ENCODE data around the gene STXBP1.

The STXBP1 gene

DNA sequence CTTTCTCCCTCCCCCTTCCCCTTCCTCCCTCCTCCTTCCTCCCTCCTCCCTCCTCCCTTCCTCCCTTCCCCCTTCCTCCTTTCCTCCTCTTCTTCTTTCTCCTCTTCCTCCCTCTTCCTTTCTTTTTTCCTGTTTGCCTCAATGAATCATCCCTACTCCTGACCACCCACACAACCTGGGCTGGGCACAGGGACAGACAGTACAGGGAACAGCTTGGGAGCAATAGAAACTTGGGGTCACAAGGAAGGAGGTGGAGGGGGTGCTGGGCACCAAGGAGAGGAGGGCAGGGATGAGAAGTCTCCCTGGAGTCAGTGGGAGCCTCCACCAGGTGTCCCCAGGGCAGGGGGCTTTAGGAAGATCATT is 108.8 kb downstream of the STXBP1 start:
- H2AFZ ChIP-seq (ENCODE audit: insufficient read depth, low read length, poor library complexity): no peak overlapping the region
- H3K9me3 ChIP-seq (ENCODE audit: insufficient read depth, low read depth, low read length): no peaks in the 10 kb centered on the region
- no peaks in the 10 kb centered on the region for H3K79me1 ChIP-seq (ENCODE audit: low read length)
- no peak overlapping the region for H2AK5ac ChIP-seq (ENCODE audit: low read length)
- H2BK120ac ChIP-seq (ENCODE audit: insufficient read depth, low read length, poor library complexity): no peak overlapping the region
- no peak overlapping the region for H3K4me2 ChIP-seq (ENCODE audit: low read length)
- H3K9ac ChIP-seq (ENCODE audit: low read length): no peak overlapping the region
- H4K8ac ChIP-seq (ENCODE audit: low read depth, low read length): no peak overlapping the region
- H3K27ac ChIP-seq (ENCODE audit: low read depth, low read length): no peak overlapping the region
- no peak overlapping the region for H3K4ac ChIP-seq (ENCODE audit: low read depth, low read length)
- H3K23ac ChIP-seq (ENCODE audit: low read length): no peak overlapping the region
- no peak overlapping the region for H2BK5ac ChIP-seq (ENCODE audit: low read depth, low read length, poor library complexity)
- no peaks in the 10 kb centered on the region for H3K27me3 ChIP-seq (ENCODE audit: insufficient read depth, low read length)
- no peak overlapping the region for H4K91ac ChIP-seq (ENCODE audit: low read depth, low read length)
- H3K36me3 ChIP-seq (ENCODE audit: control insufficient read depth in 1 of 2, insufficient read depth in 2 of 2, low read length in 2 of 2): no peaks in the 10 kb centered on the region
- no peak overlapping the region for H3K14ac ChIP-seq (ENCODE audit: low read length)
- no peak overlapping the region for H3K18ac ChIP-seq (ENCODE audit: low read length)
- no peak for DNase-seq
- H3K4me1 ChIP-seq (ENCODE audit: control insufficient read depth in 1 of 2, insufficient read depth in 2 of 2, low read length in 2 of 2): peaks cover 0 to 3% of the 10 kb centered on the region in 2 experiments
- no peak overlapping the region for H2BK12ac ChIP-seq (ENCODE audit: low read length)
- H3K79me2 ChIP-seq (ENCODE audit: control insufficient read depth, insufficient read depth, low read length, poor library complexity): no peaks in the 10 kb centered on the region
- no peak overlapping the region for H4K12ac ChIP-seq (ENCODE audit: low read depth, low read length)
- H3K4me3 ChIP-seq (ENCODE audit: low read depth, low read length): no peak overlapping the region

DNA sequence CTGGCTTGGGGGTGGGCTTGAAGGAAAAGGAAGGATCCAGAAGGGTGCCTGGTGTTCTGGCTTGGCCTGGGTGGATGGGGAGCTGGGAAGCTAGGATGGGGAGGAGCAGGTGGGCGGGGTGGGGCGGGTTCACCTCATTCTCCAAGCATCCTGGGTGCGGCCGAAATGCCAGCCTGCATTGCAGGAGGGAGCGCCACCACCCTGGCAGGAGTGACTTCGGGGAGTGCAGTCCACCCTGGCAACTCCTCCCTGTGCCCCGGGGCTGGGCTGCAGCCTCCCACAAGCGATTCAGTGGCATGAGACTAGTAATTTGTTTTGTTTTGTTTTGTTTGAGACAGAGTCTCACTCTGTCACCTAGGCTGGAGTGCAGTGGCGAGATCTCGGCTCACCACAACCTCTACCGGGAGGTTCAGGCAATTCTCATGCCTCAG is 109.3 kb downstream of the STXBP1 start:
- no peaks in the 10 kb centered on the region for H3K79me2 ChIP-seq (ENCODE audit: control insufficient read depth, insufficient read depth, low read length, poor library complexity)
- no peak overlapping the region for H3K4ac ChIP-seq (ENCODE audit: low read depth, low read length)
- H4K8ac ChIP-seq (ENCODE audit: low read depth, low read length): no peak overlapping the region
- no peak overlapping the region for H3K4me3 ChIP-seq (ENCODE audit: low read depth, low read length)
- no peak overlapping the region for H4K91ac ChIP-seq (ENCODE audit: low read depth, low read length)
- H2BK5ac ChIP-seq (ENCODE audit: low read depth, low read length, poor library complexity): no peak overlapping the region
- H3K9me3 ChIP-seq (ENCODE audit: insufficient read depth, low read depth, low read length): no peaks in the 10 kb centered on the region
- no CpG with 5 or more reads among the region's 11 CpGs for WGBS (ENCODE audit: extremely low coverage, insufficient coverage, insufficient read length)
- no peak overlapping the region for H2BK12ac ChIP-seq (ENCODE audit: low read length)
- H3K4me2 ChIP-seq (ENCODE audit: low read length): no peak overlapping the region
- no peak overlapping the region for H2AFZ ChIP-seq (ENCODE audit: insufficient read depth, low read length, poor library complexity)
- H3K27ac ChIP-seq (ENCODE audit: low read depth, low read length): no peak overlapping the region
- H3K9ac ChIP-seq (ENCODE audit: low read length): no peak overlapping the region
- no peaks in the 10 kb centered on the region for H3K36me3 ChIP-seq (ENCODE audit: control insufficient read depth in 1 of 2, insufficient read depth in 2 of 2, low read length in 2 of 2)
- H4K12ac ChIP-seq (ENCODE audit: low read depth, low read length): no peak overlapping the region
- H3K79me1 ChIP-seq (ENCODE audit: low read length): no peaks in the 10 kb centered on the region
- H2AK5ac ChIP-seq (ENCODE audit: low read length): no peak overlapping the region
- no peak overlapping the region for H2BK120ac ChIP-seq (ENCODE audit: insufficient read depth, low read length, poor library complexity)
- no peak overlapping the region for H3K14ac ChIP-seq (ENCODE audit: low read length)
- no peaks in the 10 kb centered on the region for H3K4me1 ChIP-seq (ENCODE audit: control insufficient read depth in 1 of 2, insufficient read depth in 2 of 2, low read length in 2 of 2)
- no peak overlapping the region for H3K18ac ChIP-seq (ENCODE audit: low read length)
- H3K27me3 ChIP-seq (ENCODE audit: insufficient read depth, low read length): no peaks in the 10 kb centered on the region
- H3K23ac ChIP-seq (ENCODE audit: low read length): no peak overlapping the region
- peak in 1 of 2 donors; percentile 16 for DNase-seq

DNA sequence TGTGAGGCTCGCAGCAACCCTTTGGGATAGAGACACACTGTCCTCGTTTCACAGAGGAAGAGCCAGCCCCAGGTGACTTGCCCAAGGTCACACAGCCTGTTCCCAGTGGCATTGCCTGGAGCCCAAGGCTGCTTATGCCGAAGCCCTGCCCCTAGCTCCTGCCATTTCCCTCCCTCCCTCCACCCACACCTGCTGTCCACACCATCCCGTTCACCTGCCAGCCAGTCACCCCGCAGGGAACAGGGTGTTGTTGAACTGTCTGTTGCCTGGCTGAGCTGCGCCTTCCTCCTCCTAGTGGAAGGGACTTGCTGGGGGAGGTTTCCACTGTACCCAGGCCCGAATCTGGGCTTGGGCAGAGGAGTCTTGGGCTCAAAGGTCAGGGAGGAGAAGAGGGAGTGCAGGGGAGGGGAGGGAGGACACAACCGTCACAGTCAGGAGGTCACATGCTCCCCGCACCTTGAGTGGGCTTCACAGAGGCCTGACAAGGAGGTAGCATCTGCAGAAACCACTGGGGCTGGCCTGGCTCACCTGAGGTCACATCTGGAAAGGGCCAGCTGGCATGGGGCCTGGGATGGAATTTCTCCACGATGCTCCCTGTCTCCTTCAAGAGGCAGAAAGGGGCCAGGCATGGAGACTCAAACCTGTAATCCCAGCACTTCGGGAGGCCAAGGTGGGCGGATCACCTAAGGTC is 110.1 kb downstream of the STXBP1 start:
- H2AFZ ChIP-seq (ENCODE audit: insufficient read depth, low read length, poor library complexity): no peak overlapping the region
- no peaks in the 10 kb centered on the region for H3K27me3 ChIP-seq (ENCODE audit: insufficient read depth, low read length)
- H3K14ac ChIP-seq (ENCODE audit: low read length): no peak overlapping the region
- no peak overlapping the region for H3K4me3 ChIP-seq (ENCODE audit: low read depth, low read length)
- no peak for DNase-seq
- no peak overlapping the region for H2AK5ac ChIP-seq (ENCODE audit: low read length)
- H3K36me3 ChIP-seq (ENCODE audit: control insufficient read depth in 1 of 2, insufficient read depth in 2 of 2, low read length in 2 of 2): no peaks in the 10 kb centered on the region
- no peaks in the 10 kb centered on the region for H3K79me1 ChIP-seq (ENCODE audit: low read length)
- H3K9ac ChIP-seq (ENCODE audit: low read length): no peak overlapping the region
- peaks cover 2% of the 10 kb centered on the region for H3K9me3 ChIP-seq (ENCODE audit: insufficient read depth, low read depth, low read length)
- no peak overlapping the region for H2BK5ac ChIP-seq (ENCODE audit: low read depth, low read length, poor library complexity)
- no peak overlapping the region for H2BK12ac ChIP-seq (ENCODE audit: low read length)
- no peak overlapping the region for H3K4me2 ChIP-seq (ENCODE audit: low read length)
- H4K12ac ChIP-seq (ENCODE audit: low read depth, low read length): no peak overlapping the region
- H3K18ac ChIP-seq (ENCODE audit: low read length): no peak overlapping the region
- H3K27ac ChIP-seq (ENCODE audit: low read depth, low read length): no peak overlapping the region
- no peak overlapping the region for H2BK120ac ChIP-seq (ENCODE audit: insufficient read depth, low read length, poor library complexity)
- no peaks in the 10 kb centered on the region for H3K4me1 ChIP-seq (ENCODE audit: control insufficient read depth in 1 of 2, insufficient read depth in 2 of 2, low read length in 2 of 2)
- no peaks in the 10 kb centered on the region for H3K79me2 ChIP-seq (ENCODE audit: control insufficient read depth, insufficient read depth, low read length, poor library complexity)
- no CpG with 5 or more reads among the region's 12 CpGs for WGBS (ENCODE audit: extremely low coverage, insufficient coverage, insufficient read length)
- H3K23ac ChIP-seq (ENCODE audit: low read length): no peak overlapping the region
- no peak overlapping the region for H3K4ac ChIP-seq (ENCODE audit: low read depth, low read length)
- H4K91ac ChIP-seq (ENCODE audit: low read depth, low read length): no peak overlapping the region
- no peak overlapping the region for H4K8ac ChIP-seq (ENCODE audit: low read depth, low read length)

DNA sequence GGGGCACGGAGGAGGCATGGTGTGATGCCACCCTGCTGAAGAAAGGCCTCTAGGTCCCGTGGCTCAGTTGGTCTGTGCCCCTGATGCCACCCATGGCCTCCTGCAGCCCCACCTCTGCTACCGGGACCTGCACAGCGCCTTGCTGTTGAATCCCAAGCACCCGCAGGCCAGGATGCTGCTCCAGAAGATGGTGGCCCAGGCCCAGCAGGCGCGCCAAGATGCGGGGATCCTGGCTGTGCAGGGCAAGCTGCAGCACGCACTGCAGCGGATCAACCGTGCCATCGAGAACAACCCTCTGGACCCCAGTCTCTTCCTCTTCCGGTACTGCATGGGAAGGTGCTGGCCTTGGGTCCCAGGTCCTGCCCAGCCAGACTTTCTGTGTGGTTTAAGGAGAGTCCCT is 110.9 kb downstream of the STXBP1 start:
- Histone ChIP-seq H3K4me3 (ENCODE audit: low read depth, low read length) (peak overlapping the region; percentile 56), H4K8ac (ENCODE audit: low read depth, low read length) (no peak overlapping the region), H3K4me1 (ENCODE audit: control insufficient read depth in 1 of 2, insufficient read depth in 2 of 2, low read length in 2 of 2) (no peaks in the 10 kb centered on the region), H2BK5ac (ENCODE audit: low read depth, low read length, poor library complexity) (no peak overlapping the region), H2BK12ac (ENCODE audit: low read length) (no peak overlapping the region), H3K9me3 (ENCODE audit: insufficient read depth, low read depth, low read length) (peaks cover 2% of the 10 kb centered on the region), H3K79me1 (ENCODE audit: low read length) (no peaks in the 10 kb centered on the region), H2AK5ac (ENCODE audit: low read length) (no peak overlapping the region), H3K9ac (ENCODE audit: low read length) (no peak overlapping the region), H3K27ac (ENCODE audit: low read depth, low read length) (no peak overlapping the region), H3K27me3 (ENCODE audit: insufficient read depth, low read length) (no peaks in the 10 kb centered on the region), H3K18ac (ENCODE audit: low read length) (no peak overlapping the region), H4K91ac (ENCODE audit: low read depth, low read length) (no peak overlapping the region), H3K79me2 (ENCODE audit: control insufficient read depth, insufficient read depth, low read length, poor library complexity) (no peaks in the 10 kb centered on the region), H4K12ac (ENCODE audit: low read depth, low read length) (no peak overlapping the region), H3K36me3 (ENCODE audit: control insufficient read depth in 1 of 2, insufficient read depth in 2 of 2, low read length in 2 of 2) (no peaks in the 10 kb centered on the region), H3K4ac (ENCODE audit: low read depth, low read length) (no peak overlapping the region), H2BK120ac (ENCODE audit: insufficient read depth, low read length, poor library complexity) (no peak overlapping the region), H3K14ac (ENCODE audit: low read length) (no peak overlapping the region), H3K23ac (ENCODE audit: low read length) (no peak overlapping the region), H2AFZ (ENCODE audit: insufficient read depth, low read length, poor library complexity) (no peak overlapping the region), H3K4me2 (ENCODE audit: low read length) (no peak overlapping the region)
- no peak for DNase-seq
- no CpG with 5 or more reads among the region's 13 CpGs for WGBS (ENCODE audit: extremely low coverage, insufficient coverage, insufficient read length)
